Measurements from ENCODE around the gene RNF14. TPM values are rescaled to one million over a fixed set of nuclear protein-coding genes. Genes with fewer than 3 reads are reported as not detected.
A peak's percentile ranks its signal among the peaks of the same experiment; 100 is the strongest.

RNF14 gene
- total and polyA plus RNA-seq, 8 donors, result 14.4 to 67.4 (median 28.3) TPM

GRCh38 chr5:141960449-141961323, 8.2 kb upstream of the RNF14 start:
- H3K27me3 ChIP-seq, result no peaks in the 10 kb centered on the region
- peaks cover 0 to 39% (median 14%) of the 10 kb centered on the region in 4 donors for H3K4me1 ChIP-seq
- H3K4me3 ChIP-seq, result no peak overlapping the region
- no peak overlapping the region for H3K27ac ChIP-seq
- TF ChIP-seq CTCF (IDR thresholded peaks at IDR 0.05) (peak in 5 of 7 experiments; percentile 70 to 90 (median 85)), POLR2A (IDR thresholded peaks at IDR 0.05) (no peak), EP300 (IDR thresholded peaks at IDR 0.05) (no peak), POLR2AphosphoS5 (IDR thresholded peaks at IDR 0.05) (peak in 1 of 3 donors; percentile 66)
- no peaks in the 10 kb centered on the region for H3K36me3 ChIP-seq
- 24 to 28% (median 28%) methylated on average over 14 of the region's 14 CpGs for WGBS, 5 donors
- H3K9me3 ChIP-seq, result no peaks in the 10 kb centered on the region
- intact Hi-C loops (cut with DNase I; ENCODE audit: low total_unique reads), result no loop called here
- peak; percentile 91 to 96 for DNase-seq

- no peak for DNase-seq
- intact Hi-C loops (cut with DNase I; ENCODE audit: low total_unique reads), result no loop called here
- H3K4me3 ChIP-seq, result no peak overlapping the region
- no peaks in the 10 kb centered on the region for H3K36me3 ChIP-seq
- no peaks in the 10 kb centered on the region for H3K27me3 ChIP-seq
- 71 to 92% (median 80%) methylated on average over 3 of the region's 3 CpGs for WGBS, 5 donors
- H3K4me1 ChIP-seq, result peaks cover 0 to 39% (median 14%) of the 10 kb centered on the region in 4 donors
- no peaks in the 10 kb centered on the region for H3K9me3 ChIP-seq
- no peak overlapping the region for H3K27ac ChIP-seq
- TF ChIP-seq EP300 (IDR thresholded peaks at IDR 0.05), result no peak
- no peak for TF ChIP-seq CTCF (IDR thresholded peaks at IDR 0.05)
- no peak for TF ChIP-seq POLR2AphosphoS5 (IDR thresholded peaks at IDR 0.05)
- no peak for TF ChIP-seq POLR2A (IDR thresholded peaks at IDR 0.05)
Observed at GRCh38 chr5:141961466-141961865, 7.4 kb upstream of the RNF14 start.

- Histone ChIP-seq H3K9me3 (no peaks in the 10 kb centered on the region), H3K27ac (no peak overlapping the region), H3K4me3 (no peak overlapping the region), H3K27me3 (no peaks in the 10 kb centered on the region), H3K4me1 (peaks cover 5 to 32% (median 11%) of the 10 kb centered on the region in 4 donors), H3K36me3 (no peaks in the 10 kb centered on the region)
- TF ChIP-seq EP300 (IDR thresholded peaks at IDR 0.05), result no peak
- no peak for TF ChIP-seq CTCF (IDR thresholded peaks at IDR 0.05)
- TF ChIP-seq POLR2A (IDR thresholded peaks at IDR 0.05), result no peak
- TF ChIP-seq POLR2AphosphoS5 (IDR thresholded peaks at IDR 0.05), result no peak
- intact Hi-C loops (cut with DNase I; ENCODE audit: low total_unique reads), result no loop called here
- WGBS, 5 donors, result 65 to 75% (median 71%) methylated on average over 3 of the region's 3 CpGs
- DNase-seq, result no peak
Observed at GRCh38 chr5:141963701-141964100, 5.2 kb upstream of the RNF14 start.

- Histone ChIP-seq H3K36me3 (no peaks in the 10 kb centered on the region), H3K4me3 (no peak overlapping the region), H3K4me1 (peaks cover 10 to 28% (median 16%) of the 10 kb centered on the region in 4 donors), H3K27ac (no peak overlapping the region), H3K27me3 (no peaks in the 10 kb centered on the region), H3K9me3 (no peaks in the 10 kb centered on the region)
- TF ChIP-seq POLR2A (IDR thresholded peaks at IDR 0.05) (no peak), CTCF (IDR thresholded peaks at IDR 0.05) (no peak), POLR2AphosphoS5 (IDR thresholded peaks at IDR 0.05) (no peak), EP300 (IDR thresholded peaks at IDR 0.05) (no peak)
- DNase-seq, result no peak
- intact Hi-C loops (cut with DNase I; ENCODE audit: low total_unique reads), result no loop called here
- 70 to 87% (median 75%) methylated on average over 6 to 7 of the region's 7 CpGs for WGBS, 5 donors
Observed at GRCh38 chr5:141965071-141965470, 3.8 kb upstream of the RNF14 start.
